ENCODE results near the gene MX1.

MX1 gene

DNA sequence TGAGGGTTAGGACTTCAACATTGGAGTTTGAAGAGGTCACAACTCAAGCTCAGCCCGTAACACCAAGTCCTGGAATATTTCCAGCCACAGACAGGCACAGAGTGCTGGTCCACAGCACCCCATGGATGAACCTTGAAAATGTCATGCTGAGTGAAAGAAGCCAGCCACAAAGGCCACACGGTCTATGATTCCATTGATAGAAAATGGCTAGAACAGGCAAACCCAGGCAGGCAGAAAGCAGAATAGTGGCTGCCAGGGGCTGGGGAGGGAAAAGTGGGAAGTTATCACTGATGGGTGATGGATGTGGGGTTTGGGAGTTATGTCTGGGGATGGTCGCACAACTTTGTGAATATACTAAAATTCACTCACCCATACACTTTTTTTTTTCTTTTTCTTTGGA, 21.3 kb downstream of the MX1 start:
- Histone ChIP-seq H3K36me3 (ENCODE audit: insufficient read depth, low read length) (no peaks in the 10 kb centered on the region), H3K9ac (ENCODE audit: low read depth, low read length) (no peak overlapping the region), H3K4me1 (ENCODE audit: insufficient read depth, low read length) (no peaks in the 10 kb centered on the region), H3K9me3 (ENCODE audit: control insufficient read depth, insufficient read depth, low read length) (no peaks in the 10 kb centered on the region)

DNA sequence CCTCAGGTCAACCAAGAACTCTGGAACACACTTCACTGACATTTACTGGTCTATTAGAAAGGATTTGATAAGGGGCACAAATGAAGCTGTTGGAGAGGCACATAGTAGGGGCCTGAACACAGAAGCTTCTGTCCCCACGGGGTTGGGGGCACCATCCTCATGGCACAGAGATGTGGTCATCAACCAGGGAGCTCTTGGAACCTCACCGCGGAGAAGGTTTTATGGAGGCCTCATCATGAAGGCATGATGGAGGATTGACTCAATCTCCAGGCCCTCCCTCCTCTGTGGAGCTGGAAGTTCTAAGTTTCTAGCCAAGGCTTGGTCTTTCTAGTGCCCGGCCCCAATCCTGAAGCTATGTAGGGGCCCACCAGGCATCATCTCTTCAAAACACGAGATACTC, 23.6 kb downstream of the MX1 start:
- Histone ChIP-seq H3K9ac (ENCODE audit: low read depth, low read length) (no peak overlapping the region), H3K4me1 (ENCODE audit: insufficient read depth, low read length) (peaks cover 7% of the 10 kb centered on the region; the same call in 1 of the 2 replicates), H3K36me3 (ENCODE audit: insufficient read depth, low read length) (no peaks in the 10 kb centered on the region), H3K9me3 (ENCODE audit: control insufficient read depth, insufficient read depth, low read length) (no peaks in the 10 kb centered on the region)

DNA sequence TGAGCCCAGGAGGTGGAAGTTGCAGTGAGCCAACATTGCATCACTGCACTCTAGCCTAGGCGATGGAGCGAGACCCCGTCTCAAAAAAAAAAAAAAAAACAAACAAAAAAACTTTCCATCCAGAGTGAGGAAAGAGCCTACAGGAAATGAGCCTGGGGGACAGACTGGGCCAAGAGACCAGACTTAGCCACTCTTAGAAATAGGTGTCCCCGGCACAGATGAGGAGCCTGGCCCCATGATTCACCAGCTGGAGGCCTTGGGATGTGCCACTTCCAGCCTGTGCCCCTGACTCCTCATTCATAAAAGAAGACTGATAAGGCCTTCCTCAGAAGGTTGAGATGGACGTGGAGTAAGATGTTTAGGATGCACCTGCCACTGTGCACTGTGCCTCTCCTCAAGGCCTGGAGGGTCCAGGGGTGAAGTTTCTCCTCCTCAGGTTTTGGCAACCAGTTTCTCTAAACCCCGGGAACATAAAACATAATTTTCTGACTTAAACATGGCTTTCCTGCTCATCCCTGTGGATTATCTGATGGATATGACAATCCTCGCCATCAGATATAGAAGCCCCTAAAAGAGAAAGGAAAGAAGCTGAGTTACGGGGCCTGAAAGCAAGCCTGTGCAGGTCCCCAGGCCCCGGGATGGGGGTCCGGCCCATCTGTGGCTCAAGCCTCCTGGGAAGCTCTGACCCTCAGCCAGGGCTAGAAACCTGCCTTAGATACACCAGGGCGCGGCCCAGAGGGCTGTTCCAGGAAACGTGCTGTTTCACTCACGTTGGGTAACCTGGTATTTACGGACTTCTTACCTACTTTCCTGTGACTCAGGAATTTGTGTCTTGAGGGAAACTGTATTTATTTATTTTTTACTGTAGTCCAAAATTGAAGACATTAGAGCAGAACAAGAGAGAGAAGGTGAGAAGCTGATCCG, 26.0 kb downstream of the MX1 start:
- Histone ChIP-seq H3K9ac (ENCODE audit: low read depth, low read length) (no peak overlapping the region), H3K9me3 (ENCODE audit: control insufficient read depth, insufficient read depth, low read length) (no peaks in the 10 kb centered on the region), H3K36me3 (ENCODE audit: insufficient read depth, low read length) (no peaks in the 10 kb centered on the region; the same call in 1 of the 2 replicates), H3K4me1 (ENCODE audit: insufficient read depth, low read length) (peaks cover 7% of the 10 kb centered on the region; the same call in 1 of the 2 replicates)

GRCh38 chr21:41453198-41453597, 27.2 kb downstream of the MX1 start:
- H3K4me1 ChIP-seq (ENCODE audit: insufficient read depth, low read length) = peaks cover 7% of the 10 kb centered on the region; the same call in 1 of the 2 replicates
- no peak overlapping the region for H3K9ac ChIP-seq (ENCODE audit: low read depth, low read length)
- no peaks in the 10 kb centered on the region for H3K9me3 ChIP-seq (ENCODE audit: control insufficient read depth, insufficient read depth, low read length)
- H3K36me3 ChIP-seq (ENCODE audit: insufficient read depth, low read length) = no peaks in the 10 kb centered on the region; the same call in 1 of the 2 replicates

DNA sequence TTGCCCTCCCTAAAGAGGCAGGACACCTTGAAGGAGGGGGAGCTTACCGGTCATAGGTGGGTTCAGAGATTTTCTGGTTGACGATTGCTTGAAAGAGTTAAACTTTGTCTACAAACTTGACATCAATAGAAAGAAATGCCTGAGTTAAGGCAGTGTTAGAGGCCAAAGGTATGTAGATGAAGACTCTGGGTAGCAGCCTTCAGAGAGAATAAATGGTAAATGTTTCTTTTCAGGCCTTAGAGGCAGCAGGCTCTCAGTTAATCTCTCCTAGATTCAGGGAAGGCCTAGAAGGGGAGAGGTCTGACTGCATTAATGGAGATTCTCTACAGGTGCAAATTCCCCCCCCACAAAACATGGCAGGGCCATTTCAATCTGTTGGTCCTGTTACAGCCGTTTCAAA, 27.7 kb downstream of the MX1 start:
- no peak overlapping the region for H3K9ac ChIP-seq (ENCODE audit: low read depth, low read length)
- H3K36me3 ChIP-seq (ENCODE audit: insufficient read depth, low read length) = no peaks in the 10 kb centered on the region; the same call in 1 of the 2 replicates
- H3K4me1 ChIP-seq (ENCODE audit: insufficient read depth, low read length) = peaks cover 7% of the 10 kb centered on the region; the same call in 1 of the 2 replicates
- H3K9me3 ChIP-seq (ENCODE audit: control insufficient read depth, insufficient read depth, low read length) = no peaks in the 10 kb centered on the region

GRCh38 chr21:41458121-41458520, 32.1 kb downstream of the MX1 start:
- Histone ChIP-seq H3K9me3 (ENCODE audit: control insufficient read depth, insufficient read depth, low read length) (no peaks in the 10 kb centered on the region), H3K36me3 (ENCODE audit: insufficient read depth, low read length) (no peaks in the 10 kb centered on the region; the same call in 1 of the 2 replicates), H3K9ac (ENCODE audit: low read depth, low read length) (no peak overlapping the region), H3K4me1 (ENCODE audit: insufficient read depth, low read length) (peaks cover 7% of the 10 kb centered on the region; the same call in 1 of the 2 replicates)

DNA sequence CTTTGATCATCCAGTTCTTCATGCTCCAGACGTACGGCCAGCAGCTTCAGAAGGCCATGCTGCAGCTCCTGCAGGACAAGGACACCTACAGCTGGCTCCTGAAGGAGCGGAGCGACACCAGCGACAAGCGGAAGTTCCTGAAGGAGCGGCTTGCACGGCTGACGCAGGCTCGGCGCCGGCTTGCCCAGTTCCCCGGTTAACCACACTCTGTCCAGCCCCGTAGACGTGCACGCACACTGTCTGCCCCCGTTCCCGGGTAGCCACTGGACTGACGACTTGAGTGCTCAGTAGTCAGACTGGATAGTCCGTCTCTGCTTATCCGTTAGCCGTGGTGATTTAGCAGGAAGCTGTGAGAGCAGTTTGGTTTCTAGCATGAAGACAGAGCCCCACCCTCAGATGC, 32.5 kb downstream of the MX1 start:
- H3K9me3 ChIP-seq (ENCODE audit: control insufficient read depth, insufficient read depth, low read length) = no peaks in the 10 kb centered on the region

GRCh38 chr21:41459884-41460534, 34.0 kb downstream of the MX1 start:
- H3K36me3 ChIP-seq (ENCODE audit: insufficient read depth, low read length) = no peaks in the 10 kb centered on the region; the same call in 1 of the 2 replicates
- H3K4me1 ChIP-seq (ENCODE audit: insufficient read depth, low read length) = no peaks in the 10 kb centered on the region
- H3K9me3 ChIP-seq (ENCODE audit: control insufficient read depth, insufficient read depth, low read length) = no peaks in the 10 kb centered on the region
- no peak overlapping the region for H3K9ac ChIP-seq (ENCODE audit: low read depth, low read length)

More for the DNA sequence above, 32.5 kb downstream of the MX1 start:
- Histone ChIP-seq H3K4me1 (ENCODE audit: insufficient read depth, low read length) (peaks cover 5% of the 10 kb centered on the region; the same call in 1 of the 2 replicates), H3K36me3 (ENCODE audit: insufficient read depth, low read length) (no peaks in the 10 kb centered on the region; the same call in 1 of the 2 replicates), H3K9ac (ENCODE audit: low read depth, low read length) (no peak overlapping the region)

GRCh38 chr21:41460578-41461527, 34.8 kb downstream of the MX1 start:
- H3K4me1 ChIP-seq (ENCODE audit: insufficient read depth, low read length) = no peaks in the 10 kb centered on the region
- H3K9ac ChIP-seq (ENCODE audit: low read depth, low read length) = no peak overlapping the region
- H3K9me3 ChIP-seq (ENCODE audit: control insufficient read depth, insufficient read depth, low read length) = no peaks in the 10 kb centered on the region
- H3K36me3 ChIP-seq (ENCODE audit: insufficient read depth, low read length) = no peaks in the 10 kb centered on the region

DNA sequence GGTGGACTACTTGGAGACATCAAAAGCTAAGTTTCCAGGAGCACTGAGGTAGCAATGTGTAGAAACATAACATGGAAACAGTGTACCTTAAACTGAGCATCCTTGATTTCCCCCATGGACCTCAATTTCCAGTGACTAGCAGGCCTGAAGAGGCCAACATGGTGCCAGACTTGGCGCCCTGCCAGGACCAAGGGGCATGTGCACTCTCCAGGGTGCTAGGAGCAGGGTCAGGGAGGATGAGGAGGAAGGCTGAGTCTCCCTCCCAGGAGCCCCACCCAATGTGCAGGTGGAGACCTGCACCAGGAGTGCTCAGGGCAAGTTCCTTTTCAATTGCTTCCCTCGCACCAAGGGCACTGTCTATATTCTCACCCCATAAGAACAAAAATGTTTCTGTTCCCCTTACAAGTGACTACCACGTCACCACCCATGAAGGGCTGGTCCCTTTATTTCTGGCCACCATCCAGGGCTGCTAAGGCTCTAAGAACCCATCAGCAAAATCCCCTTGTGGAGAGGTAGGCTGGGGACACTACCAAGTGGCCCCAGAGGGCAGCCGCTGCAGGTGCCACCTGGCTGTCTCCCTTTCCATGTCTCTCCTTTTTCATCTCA, 39.2 kb downstream of the MX1 start:
- Histone ChIP-seq H3K4me1 (ENCODE audit: insufficient read depth, low read length) (peaks cover 3% of the 10 kb centered on the region; the same call in 1 of the 2 replicates), H3K9ac (ENCODE audit: low read depth, low read length) (no peak overlapping the region)

DNA sequence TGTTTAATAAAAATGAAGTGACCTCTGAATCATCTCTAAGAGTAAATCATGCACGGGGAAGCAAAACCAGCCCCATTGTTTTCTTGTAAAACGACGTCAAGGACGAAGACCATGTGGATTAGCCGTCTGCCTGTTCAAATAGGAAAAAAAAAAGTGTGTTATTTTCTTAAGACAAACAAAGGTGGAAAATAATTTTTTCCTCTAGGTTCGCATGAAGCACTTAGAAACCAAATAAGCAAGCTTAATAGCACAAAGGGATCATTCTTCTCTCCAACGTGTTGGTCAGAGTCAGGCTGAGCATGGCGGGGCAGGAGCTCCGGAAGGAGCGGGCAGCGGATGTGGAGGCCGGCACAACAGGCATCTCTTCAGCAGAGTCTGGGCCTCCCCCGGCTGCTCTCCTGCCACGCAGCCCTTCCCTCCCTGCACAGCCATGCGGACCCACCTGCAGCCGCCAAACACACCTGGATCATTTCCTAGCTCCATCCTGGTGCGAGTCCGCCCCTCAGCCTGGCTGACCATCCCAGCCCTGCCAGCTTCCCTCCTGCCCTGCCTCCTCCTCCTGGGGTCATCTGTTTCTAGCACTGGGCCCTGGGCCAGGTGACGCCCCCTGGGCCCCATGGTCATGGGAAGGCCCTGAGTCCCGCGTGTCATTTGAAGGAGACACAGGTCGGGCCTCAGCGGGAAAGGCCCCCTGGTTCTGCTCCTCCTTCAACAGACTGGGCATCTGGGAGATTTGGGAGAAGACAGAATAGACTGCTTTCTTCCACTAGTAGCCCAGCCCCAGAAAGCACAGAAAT, 40.2 kb downstream of the MX1 start:
- Histone ChIP-seq H3K4me1 (ENCODE audit: insufficient read depth, low read length) (peaks cover 3% of the 10 kb centered on the region; the same call in 1 of the 2 replicates), H3K9ac (ENCODE audit: low read depth, low read length) (no peak overlapping the region), H3K36me3 (ENCODE audit: insufficient read depth, low read length) (no peaks in the 10 kb centered on the region), H3K9me3 (ENCODE audit: control insufficient read depth, insufficient read depth, low read length) (no peaks in the 10 kb centered on the region)

More for the DNA sequence above, 39.2 kb downstream of the MX1 start:
- Histone ChIP-seq H3K36me3 (ENCODE audit: insufficient read depth, low read length) (no peaks in the 10 kb centered on the region), H3K9me3 (ENCODE audit: control insufficient read depth, insufficient read depth, low read length) (no peaks in the 10 kb centered on the region)

DNA sequence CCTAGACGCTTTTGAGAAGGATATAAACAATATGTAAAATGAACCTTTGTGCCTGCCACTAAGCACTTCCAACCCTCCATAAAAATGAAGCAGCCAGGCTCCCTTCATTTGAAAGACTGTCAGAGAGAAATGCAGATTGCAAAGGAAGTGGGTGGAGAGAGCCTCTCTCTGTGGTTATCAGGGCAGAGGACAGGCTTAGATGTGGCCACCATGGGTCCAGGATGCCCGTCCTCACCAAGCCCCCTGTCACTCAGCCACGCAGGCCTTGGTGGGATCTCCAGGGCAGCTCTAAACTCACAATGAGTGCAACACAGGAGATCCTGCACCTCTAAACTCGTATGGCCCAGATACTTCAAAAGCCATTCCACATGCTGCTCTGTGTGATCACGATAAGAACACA, 44.0 kb downstream of the MX1 start:
- Histone ChIP-seq H3K4me1 (ENCODE audit: insufficient read depth, low read length) (peaks cover 3% of the 10 kb centered on the region; the same call in 1 of the 2 replicates), H3K36me3 (ENCODE audit: insufficient read depth, low read length) (no peaks in the 10 kb centered on the region), H3K9me3 (ENCODE audit: control insufficient read depth, insufficient read depth, low read length) (no peaks in the 10 kb centered on the region), H3K9ac (ENCODE audit: low read depth, low read length) (no peak overlapping the region)

Data from ES-I3 (cell line).